ENCODE measurements around the gene RELA. TPM values are rescaled to one million over a fixed set of nuclear protein-coding genes. Genes with fewer than 3 reads are reported as not detected.
A peak's percentile ranks its signal among the peaks of the same experiment; 100 is the strongest.

RELA gene
- polyA plus RNA-seq, 2 of the 4 experiments (the other 2 are of a cell fraction): 28.9 to 55.1 TPM

GRCh38 chr11:65613091-65613928 is 49.4 kb downstream of the RELA start:
- WGBS (ENCODE audit: missing lambda C conversion rate): 56% methylated on average over 27 of the region's 43 CpGs
- Histone ChIP-seq H3K4me2 (peak overlapping the region; percentile 77), H3K4me1 (peaks cover 45% of the 10 kb centered on the region), H3K4me3 (peak overlapping the region; percentile 92), H3K9me3 (no peaks in the 10 kb centered on the region), H3K27ac (peak overlapping the region; percentile 96 to 98)
- DNase-seq (ENCODE audit: low read depth in 1 of 2, low spot score in 1 of 2) (peak in 1 of 2 experiments; percentile 52), ATAC-seq (peak; percentile 3 to 6; a peak in 4 of 6 replicates), FAIRE-seq (no peak)
- ChIA-PET POLR2A (interaction anchor here (1.5 kb wide), 1 partner anchor 39 kb away, joined by 3 read pairs; no protein-coding TSS in a partner anchor), CTCF (interaction anchor here (0.7 to 20.1 kb wide), 9 partner anchors 13 to 271 kb away, joined by 3 to 249 read pairs (median 4); partner anchors contain the start of genes FAM89B and KCNK7)
- TF ChIP-seq HOXB13 (CRISPR knock-in tag; IDR thresholded peaks at IDR 0.05; ENCODE audit: low read depth) (no peak), SREBF2 (IDR thresholded peaks at IDR 0.05) (no peak), E2F6 (IDR thresholded peaks at IDR 0.05; ENCODE audit: borderline replicate concordance, low read depth) (no peak), KDM5A (IDR thresholded peaks at IDR 0.05) (no peak), MAZ (IDR thresholded peaks at IDR 0.05; ENCODE audit: borderline replicate concordance, low read depth, low read length) (no peak), CBX8 (IDR thresholded peaks at IDR 0.05) (no peak)

GRCh38 chr11:65612691-65613090 is 50.0 kb downstream of the RELA start:
- H3K4me2 ChIP-seq: peak overlapping the region; percentile 77
- H3K4me1 ChIP-seq: peaks cover 45% of the 10 kb centered on the region
- POLR2A ChIA-PET: interaction anchor here (1.5 kb wide), 1 partner anchor 40 kb away, joined by 3 read pairs; no protein-coding TSS in a partner anchor
- WGBS (ENCODE audit: missing lambda C conversion rate): 94% methylated on average over 3 of the region's 7 CpGs
- TF ChIP-seq EP300 (IDR thresholded peaks at IDR 0.05) (no peak), RAD21 (conservative IDR thresholded peaks at IDR 0.05 in 1 of 2, IDR thresholded peaks at IDR 0.05 in 1 of 2) (no peak), SREBF2 (IDR thresholded peaks at IDR 0.05) (no peak), PHF8 (IDR thresholded peaks at IDR 0.05; ENCODE audit: borderline replicate concordance, low read depth) (no peak), RCOR1 (IDR thresholded peaks at IDR 0.05; ENCODE audit: low read depth, low read length) (no peak), USF2 (IDR thresholded peaks at IDR 0.05) (no peak), ELK1 (IDR thresholded peaks at IDR 0.05; ENCODE audit: low read depth, low read length) (no peak), RNF2 (IDR thresholded peaks at IDR 0.05; ENCODE audit: borderline replicate concordance, low read depth) (no peak), HES2 (IDR thresholded peaks at IDR 0.05) (no peak)
- FAIRE-seq: no peak
- no peaks in the 10 kb centered on the region for H3K9me3 ChIP-seq
- H3K4me3 ChIP-seq: peak overlapping the region; percentile 92
- no peak for ATAC-seq
- DNase-seq (ENCODE audit: low read depth in 1 of 2, low spot score in 1 of 2): no peak
- H3K27ac ChIP-seq: peak overlapping the region in 1 of 2 experiments; percentile 98; a peak in 2 of 6 replicates
- CTCF ChIA-PET: interaction anchor here (0.7 to 20.1 kb wide), 9 partner anchors 12 to 272 kb away, joined by 3 to 249 read pairs (median 4); partner anchors contain the start of genes FAM89B and KCNK7

GRCh38 chr11:65611758-65612603 is 50.7 kb downstream of the RELA start:
- WGBS (ENCODE audit: missing lambda C conversion rate): 85% methylated on average over 12 of the region's 12 CpGs
- H3K9me3 ChIP-seq: no peaks in the 10 kb centered on the region
- H3K4me1 ChIP-seq: peaks cover 40% of the 10 kb centered on the region
- TF ChIP-seq RAD21 (conservative IDR thresholded peaks at IDR 0.05 in 1 of 2, IDR thresholded peaks at IDR 0.05 in 1 of 2): no peak
- no peak for TF ChIP-seq CBX2 (IDR thresholded peaks at IDR 0.05; ENCODE audit: borderline replicate concordance, low read depth)
- no peak for TF ChIP-seq RARB (CRISPR knock-in tag; IDR thresholded peaks at IDR 0.05)
- TF ChIP-seq POLR2A (IDR thresholded peaks at IDR 0.05; ENCODE audit: low read length): no peak
- ChIA-PET CTCF (interaction anchor here (0.8 to 20.1 kb wide), 8 partner anchors 14 to 272 kb away, joined by 3 to 249 read pairs (median 6); partner anchors contain the start of genes FAM89B and KCNK7), POLR2A (interaction anchor here (1.5 kb wide), 1 partner anchor 41 kb away, joined by 3 read pairs; no protein-coding TSS in a partner anchor)
- H3K27ac ChIP-seq: peak overlapping the region in 1 of 2 experiments; percentile 19; a peak in 3 of 6 replicates
- no peak overlapping the region for H3K4me3 ChIP-seq
- FAIRE-seq: no peak
- ATAC-seq: no peak
- H3K4me2 ChIP-seq: peak overlapping the region; percentile 77
- no peak for DNase-seq (ENCODE audit: low read depth in 1 of 2, low spot score in 1 of 2)
